GM12878 (cell line): ENCODE data around the gene USP25. TPM values are rescaled to one million over a fixed set of nuclear protein-coding genes. Genes with fewer than 3 reads are reported as not detected.

ENCODE experiments used
- ATAC-seq: fragments of 200-7000 bp; cut with Tn5 transposase; 3 replicates; pipeline ENCODE4 v1.9.1; 2020; ENCODE audit warnings: mild to moderate bottlenecking, moderate library complexity
- BruUV-seq: library from RNA; stranded (reverse); fragments of 400-500 nt; replicated peaks from 2 replicates; lab custom pipeline; 2021; lab: Mats Ljungman, UMichigan
- CTCF ChIA-PET: fragments of 300-600 bp; sonication (Branson Sonifier 250); formaldehyde crosslinking; extraction: SDS; loops from one replicate; lab custom pipeline; 2021; ENCODE audit warnings: inconsistent platforms; lab: Yijun Ruan, JAX
- POLR2A ChIA-PET: fragments of 350-600 bp; formaldehyde crosslinking; extraction: SDS; loops from one replicate; lab custom pipeline; 2021; ENCODE audit warnings: inconsistent platforms; lab: Charles Lee
- RAD21 ChIA-PET: fragments of 300-600 bp; sonication (Branson Sonifier 250); formaldehyde crosslinking; loops from one replicate; lab custom pipeline; 2023; ENCODE audit warnings: antibody characterized with exemption; ENCODE audit not compliant: unreplicated experiment; lab: Charles Lee
- SMC1A ChIA-PET: fragments of 300-600 bp; sonication (Branson Sonifier 250); formaldehyde crosslinking; loops from one replicate; lab custom pipeline; 2023; ENCODE audit not compliant: unreplicated experiment, uncharacterized antibody; lab: Charles Lee
- DNase-seq: peaks from one replicate; pipeline ENCODE4 v3.0.0-alpha.2; 2011; ENCODE audit warnings: low read depth, low spot score
- FAIRE-seq: peaks from 3 replicates; lab custom pipeline; 2011; peaks lifted over from hg19 to GRCh38; lab: Jason Lieb, UNC
- H2AFZ ChIP-seq: 2 replicates; pipeline ENCODE4 v1.6.0; 2011; ENCODE audit warnings: low read depth, low read length, control low read depth; ENCODE audit not compliant: control insufficient read depth
- H3K27ac ChIP-seq: 2 replicates; pipeline ENCODE4 v1.5.1; 2011; ENCODE audit warnings: control low read depth; ENCODE audit not compliant: control insufficient read depth, insufficient read depth
- H3K27me3 ChIP-seq, 2 experiments: replicated peaks in 1 of 2; 2 replicates each; pipeline versions ENCODE4 v1.6.0 to v1.6.1; 2011; ENCODE audit warnings: low read length in 1 of 2; ENCODE audit not compliant: control insufficient read depth in 2 of 2, insufficient read depth in 2 of 2
- H3K36me3 ChIP-seq, 2 experiments: 2 replicates each; pipeline ENCODE4 v1.5.1; 2011; ENCODE audit warnings: low read length in 1 of 2; ENCODE audit not compliant: control insufficient read depth in 2 of 2, insufficient read depth in 2 of 2
- H3K4me1 ChIP-seq: 2 replicates; pipeline ENCODE4 v1.6.1; 2011; ENCODE audit warnings: mild to moderate bottlenecking, low read length, moderate library complexity, mixed read lengths; ENCODE audit not compliant: control insufficient read depth, insufficient read depth
- H3K4me2 ChIP-seq: 2 replicates; pipeline ENCODE4 v1.6.0; 2011; ENCODE audit warnings: control low read depth; ENCODE audit not compliant: control insufficient read depth, insufficient read depth
- H3K4me3 ChIP-seq: fragments of 200-600 bp; sonication (generic); 2 replicates; pipeline ENCODE4 v1.5.1; 2016
- H3K79me2 ChIP-seq: 2 replicates; pipeline ENCODE4 v1.6.0; 2011; ENCODE audit warnings: low read length; ENCODE audit not compliant: control insufficient read depth, insufficient read depth
- H3K9ac ChIP-seq: 2 replicates; pipeline ENCODE4 v1.8.0; 2011; ENCODE audit warnings: low read length, control low read depth, mixed read lengths; ENCODE audit not compliant: control insufficient read depth, insufficient read depth
- H3K9me3 ChIP-seq: replicated peaks from 3 replicates; pipeline ENCODE4 v1.5.1; 2011; ENCODE audit warnings: mild to moderate bottlenecking, low read length; ENCODE audit not compliant: control insufficient read depth, insufficient read depth
- H4K20me1 ChIP-seq: 2 replicates; pipeline ENCODE4 v1.6.0; 2011; ENCODE audit not compliant: control insufficient read depth, insufficient read depth
- CHD4 ChIP-seq: fragments of 200-600 bp; sonication (generic); IDR thresholded peaks from 2 replicates; pipeline ENCODE4 v1.6.1; 2016; ENCODE audit warnings: mild to moderate bottlenecking
- E2F8 ChIP-seq: fragments of 450-650 bp; IDR thresholded peaks from 2 replicates; pipeline ENCODE4 v1.6.1; 2018; ENCODE audit warnings: mild to moderate bottlenecking, low read depth, moderate library complexity; ENCODE audit not compliant: partially characterized antibody
- NKRF ChIP-seq: fragments of 450-650 bp; conservative IDR thresholded peaks from 2 replicates; pipeline ENCODE4 v1.6.1; 2017; ENCODE audit warnings: mild to moderate bottlenecking, moderate library complexity
- NRF1 ChIP-seq: conservative IDR thresholded peaks from 2 replicates; pipeline ENCODE4 v1.6.1; 2011; ENCODE audit warnings: mild to moderate bottlenecking, low read depth, low read length, improper control_type of control experiment
- PBX3 ChIP-seq: IDR thresholded peaks from 2 replicates; pipeline ENCODE4 v1.6.1; 2011; ENCODE audit warnings: mild to moderate bottlenecking, low read depth, low read length, moderate library complexity; ENCODE audit not compliant: insufficient replicate concordance
- RB1 ChIP-seq: fragments of 450-650 bp; formaldehyde crosslinking; IDR thresholded peaks from 2 replicates; pipeline ENCODE4 v1.6.1; 2017; ENCODE audit warnings: mild to moderate bottlenecking, borderline replicate concordance
- RFX5 ChIP-seq: IDR thresholded peaks from 2 replicates; pipeline ENCODE4 v1.6.1; 2011; ENCODE audit warnings: low read depth, low read length, improper control_type of control experiment
- SKIL ChIP-seq: fragments of 450-650 bp; IDR thresholded peaks from 2 replicates; pipeline ENCODE4 v1.6.1; 2017; ENCODE audit warnings: mild to moderate bottlenecking, low read depth, inconsistent platforms; ENCODE audit not compliant: poor library complexity, severe bottlenecking
- SMARCA5 ChIP-seq: fragments of 450-650 bp; IDR thresholded peaks from 2 replicates; pipeline ENCODE4 v1.6.1; 2017; ENCODE audit warnings: mild to moderate bottlenecking
- TCF12 ChIP-seq: IDR thresholded peaks from 2 replicates; pipeline ENCODE4 v1.6.1; 2011; ENCODE audit warnings: low read depth, mild to moderate bottlenecking, low read length
- WGBS: methylation state at CpG from one replicate; pipeline ENCODE4 v1.1.6; 2016; ENCODE audit warnings: low lambda C conversion rate; ENCODE audit not compliant: insufficient replicate concordance, insufficient coverage; ENCODE audit errors: missing lambda C conversion rate; 5-methylcytosine and 5-hydroxymethylcytosine counted together
- in situ Hi-C: fragments of 300-500 bp; cut with MboI; formaldehyde crosslinking; loops from 9 replicates; pipeline ENCODE4 v1.14.3; 2018; ENCODE audit warnings: mixed read lengths
- intact Hi-C: fragments of 100-400 bp; cut with micrococcal nuclease; formaldehyde crosslinking; loops from one replicate; pipeline ENCODE4 v1.14.2; 2022; ENCODE audit not compliant: unreplicated experiment
- polyA plus RNA-seq, 11 experiments: library from polyadenylated mRNA; depleted of rRNA in 4 of 11; unstranded in 6 of 11; stranded (reverse) in 5 of 11; fragments of >200 nt; fragmentation: Nextera tagmentation in 4 of 11; fragmentation: Illumina TruSeq in 1 of 11; extraction: Ambion mirVana in 4 of 11; extraction: Trizol in 1 of 11; gene quantifications; 1 replicate in 1 of 11; 2 replicates in 10 of 11; pipeline versions ENCODE4 v1.2.1 to v1.2.3, GENCODE V29; 2011 to 2016; ENCODE audit warnings: inconsistent platforms in 2 of 11, missing spikeins in 2 of 11, low read depth in 1 of 11
- total RNA-seq, 4 experiments: library from RNA; depleted of rRNA in 3 of 4; stranded (reverse); fragments of >200 nt in 3 of 4; fragmentation: Illumina TruSeq in 1 of 4; extraction: Trizol in 1 of 4; gene quantifications; 2 replicates each; pipeline versions ENCODE4 v1.2.1 to v1.2.3, GENCODE V29; 2013 to 2021

USP25 gene
- total and polyA plus RNA-seq, 10 of the 15 experiments (the other 5 are each of a cell fraction or from before 2014, with no cell fraction given): 1.5 to 31.3 (median 23.4) TPM

- TF ChIP-seq E2F8 (no peak), PBX3 (no peak)
Measured at GRCh38 chr21:15742694-15743093, 12.9 kb downstream of the USP25 start (continued).

GRCh38 chr21:15743593-15743992 lies 13.8 kb downstream of the USP25 start:
- CTCF ChIA-PET: interaction anchor here (1.0 kb wide), 1 partner anchor 8 kb away, joined by 3 read pairs; no protein-coding TSS in a partner anchor
- FAIRE-seq (no peak), ATAC-seq (no peak), DNase-seq (no peak)
- H4K20me1 ChIP-seq: no peaks in the 10 kb centered on the region
- intact Hi-C loops (no loop called here), in situ Hi-C loops (loop anchor here (25.0 kb wide), 4 partner anchors 706 to 1869 kb away; partner anchors contain the start of gene BTG3)
- SMC1A ChIA-PET: interaction anchor here (1.5 kb wide), 1 partner anchor 142 kb away, joined by 3 read pairs; no protein-coding TSS in a partner anchor
- no peak overlapping the region for H3K9ac ChIP-seq
- H3K27ac ChIP-seq: no peak overlapping the region
- 100% methylated on average over 4 of the region's 4 CpGs for WGBS
- H3K4me1 ChIP-seq: no peaks in the 10 kb centered on the region
- peaks cover 2% of the 10 kb centered on the region for H3K9me3 ChIP-seq
- no peak overlapping the region for H3K4me2 ChIP-seq
- H3K4me3 ChIP-seq: no peak overlapping the region
- BruUV-seq: no TSS peak
- peaks cover 44% of the 10 kb centered on the region for H3K79me2 ChIP-seq
- H2AFZ ChIP-seq: no peak overlapping the region
- POLR2A ChIA-PET: no interaction called here
- peaks cover 0 to 2% of the 10 kb centered on the region in 2 experiments; a peak in 2 of 4 replicates for H3K36me3 ChIP-seq
- RAD21 ChIA-PET: no interaction called here
- H3K27me3 ChIP-seq: no peaks in the 10 kb centered on the region
- no peak for TF ChIP-seq NRF1
- no peak for TF ChIP-seq RFX5
- no peak for TF ChIP-seq E2F8
- TF ChIP-seq NKRF: no peak
- no peak for TF ChIP-seq SMARCA5
- TF ChIP-seq RB1: no peak
- TF ChIP-seq SKIL: no peak
- no peak for TF ChIP-seq TCF12
- TF ChIP-seq CHD4: no peak
